Body of pancreas (tissue), 4 donors: ENCODE results near the gene CDK14.

ENCODE experiments used
- POLR2A ChIP-seq, 3 donors: fragments of 450-650 bp; IDR thresholded peaks; one replicate each; pipeline ENCODE4 v1.6.1; 2016; ENCODE audit warnings: antibody characterized with exemption in 3 of 3, mild to moderate bottlenecking in 2 of 3
- TF ChIP-seq, protein P1 (sequence below), 7 experiments: fragments of 450-650 bp in 4 of 7; fragments of 200-600 bp in 3 of 7; sonication (generic) in 3 of 7; IDR thresholded peaks; one replicate each; pipeline ENCODE4 v1.5.1; 2016 to 2019; ENCODE audit warnings: antibody characterized with exemption in 7 of 7

DNA sequence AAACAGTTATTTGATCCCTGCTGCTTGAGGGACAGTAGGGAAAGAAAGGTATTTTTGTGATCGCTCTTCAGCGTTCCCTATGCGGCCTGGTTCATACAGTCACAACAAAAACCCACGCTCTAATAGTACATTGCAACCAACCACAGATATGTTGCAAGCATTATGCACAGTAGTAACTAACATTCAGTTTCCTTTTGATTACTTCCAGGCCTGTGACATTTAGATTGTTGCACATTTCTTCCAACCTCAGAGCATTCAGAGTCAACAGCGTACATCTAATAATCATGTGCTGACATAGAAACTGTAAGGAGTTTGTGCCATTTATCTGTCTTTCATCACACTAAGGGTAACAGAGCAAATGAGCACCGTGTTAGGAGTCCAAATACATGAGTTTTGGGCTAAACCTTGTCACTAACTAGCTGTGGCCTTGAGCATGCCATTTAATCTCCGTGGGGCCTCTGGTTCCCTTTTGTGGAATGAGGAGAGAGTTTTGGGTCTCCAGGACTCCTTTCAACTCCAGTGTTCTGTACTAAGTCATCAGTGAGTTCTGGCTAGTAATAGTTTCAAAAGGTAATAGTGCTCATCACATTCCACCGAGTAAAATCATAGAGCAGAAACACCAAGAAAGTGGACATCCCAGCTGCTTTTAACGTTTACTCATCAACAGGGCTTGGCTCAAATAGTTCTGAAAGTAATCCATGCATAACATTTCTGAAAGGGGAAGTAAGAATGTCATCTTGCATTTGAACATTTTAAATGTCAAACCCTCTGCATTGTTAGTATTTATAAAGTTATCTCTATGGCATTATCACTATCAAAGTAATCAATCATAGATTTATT is 569.1 kb downstream of the CDK14 start:
- TF ChIP-seq, protein P1, sequence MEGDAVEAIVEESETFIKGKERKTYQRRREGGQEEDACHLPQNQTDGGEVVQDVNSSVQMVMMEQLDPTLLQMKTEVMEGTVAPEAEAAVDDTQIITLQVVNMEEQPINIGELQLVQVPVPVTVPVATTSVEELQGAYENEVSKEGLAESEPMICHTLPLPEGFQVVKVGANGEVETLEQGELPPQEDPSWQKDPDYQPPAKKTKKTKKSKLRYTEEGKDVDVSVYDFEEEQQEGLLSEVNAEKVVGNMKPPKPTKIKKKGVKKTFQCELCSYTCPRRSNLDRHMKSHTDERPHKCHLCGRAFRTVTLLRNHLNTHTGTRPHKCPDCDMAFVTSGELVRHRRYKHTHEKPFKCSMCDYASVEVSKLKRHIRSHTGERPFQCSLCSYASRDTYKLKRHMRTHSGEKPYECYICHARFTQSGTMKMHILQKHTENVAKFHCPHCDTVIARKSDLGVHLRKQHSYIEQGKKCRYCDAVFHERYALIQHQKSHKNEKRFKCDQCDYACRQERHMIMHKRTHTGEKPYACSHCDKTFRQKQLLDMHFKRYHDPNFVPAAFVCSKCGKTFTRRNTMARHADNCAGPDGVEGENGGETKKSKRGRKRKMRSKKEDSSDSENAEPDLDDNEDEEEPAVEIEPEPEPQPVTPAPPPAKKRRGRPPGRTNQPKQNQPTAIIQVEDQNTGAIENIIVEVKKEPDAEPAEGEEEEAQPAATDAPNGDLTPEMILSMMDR (IDR thresholded peaks at IDR 0.05) = no peak
- TF ChIP-seq POLR2A (IDR thresholded peaks at IDR 0.05) = no peak
